ENCODE data around the gene LAMC2.

LAMC2 gene

DNA sequence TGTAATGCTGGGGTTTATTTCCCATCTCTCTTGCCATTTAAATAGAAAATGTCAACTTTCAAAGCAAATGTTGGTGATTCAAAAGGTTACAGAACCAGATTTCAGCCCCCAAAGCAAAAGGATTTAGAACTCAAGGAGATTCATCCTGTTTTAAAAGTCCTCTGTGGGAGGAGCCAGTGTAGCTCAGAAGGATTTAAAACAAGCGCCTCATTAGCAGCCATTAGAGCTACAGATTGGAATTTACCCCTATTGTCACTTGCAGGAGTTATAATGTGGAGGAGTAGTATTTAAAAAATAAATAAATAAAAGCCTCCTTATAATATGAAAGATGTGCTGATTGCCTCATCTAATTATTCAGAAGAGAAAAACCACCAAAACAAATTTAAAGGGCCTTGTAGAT is 107.8 kb downstream of the LAMC2 start:
- Histone ChIP-seq H3K36me3 (ENCODE audit: control insufficient read depth, insufficient read depth, low read length) (no peaks in the 10 kb centered on the region), H3K4me3 (ENCODE audit: low read length) (no peak overlapping the region), H3K4me1 (ENCODE audit: control insufficient read depth, insufficient read depth, low read length) (peaks cover 7% of the 10 kb centered on the region), H3K9me3 (ENCODE audit: control insufficient read depth, insufficient read depth, low read length) (no peaks in the 10 kb centered on the region), H3K27me3 (ENCODE audit: control insufficient read depth, insufficient read depth, low read length) (no peaks in the 10 kb centered on the region), H3K27ac (ENCODE audit: low read length) (no peak overlapping the region)
- WGBS (ENCODE audit: insufficient coverage, insufficient read length): no CpG with 5 or more reads among the region's 1 CpG
- no peak for DNase-seq (ENCODE audit: low read depth, low spot score)
